H9 (cell line): Measurements from ENCODE around the gene OR52L1. TPM values are rescaled to one million over a fixed set of nuclear protein-coding genes. Genes with fewer than 3 reads are reported as not detected.

Source experiments
- DNase-seq: peaks from one replicate; pipeline ENCODE4 v3.0.0-alpha.2; 2017
- H2AFZ ChIP-seq: one replicate; pipeline ENCODE4 v1.6.1; 2013; ENCODE audit warnings: mild to moderate bottlenecking, low read length, control low read depth, moderate library complexity
- H2AK5ac ChIP-seq: 2 replicates; pipeline ENCODE4 v1.6.1; 2013; ENCODE audit warnings: low read length, control low read depth, mixed read lengths; ENCODE audit not compliant: insufficient read length
- H2BK120ac ChIP-seq: one replicate; pipeline ENCODE4 v1.6.1; 2013; ENCODE audit warnings: low read depth, mild to moderate bottlenecking, low read length, control low read depth, inconsistent platforms; ENCODE audit not compliant: poor library complexity, severe bottlenecking
- H2BK12ac ChIP-seq: 2 replicates; pipeline ENCODE4 v1.6.1; 2013; ENCODE audit warnings: low read length, control low read depth, mixed read lengths, low read depth; ENCODE audit not compliant: insufficient read length
- H2BK15ac ChIP-seq: 2 replicates; pipeline ENCODE4 v1.6.1; 2013; ENCODE audit warnings: low read depth, low read length, control low read depth
- H2BK20ac ChIP-seq: one replicate; pipeline ENCODE4 v1.6.1; 2013; ENCODE audit warnings: low read depth, mild to moderate bottlenecking, low read length, control low read depth, inconsistent platforms; ENCODE audit not compliant: poor library complexity, severe bottlenecking
- H2BK5ac ChIP-seq: 2 replicates; pipeline ENCODE4 v1.6.1; 2013; ENCODE audit warnings: low read length, control low read depth, mixed read lengths; ENCODE audit not compliant: insufficient read length
- H3K14ac ChIP-seq: 2 replicates; pipeline ENCODE4 v1.6.1; 2013; ENCODE audit warnings: low read length, control low read depth; ENCODE audit not compliant: insufficient read depth
- H3K18ac ChIP-seq: 2 replicates; pipeline ENCODE4 v1.6.1; 2013; ENCODE audit warnings: low read depth, mild to moderate bottlenecking, mixed read lengths, low read length, control low read depth; ENCODE audit not compliant: insufficient read length
- H3K23ac ChIP-seq: 2 replicates; pipeline ENCODE4 v1.6.1; 2013; ENCODE audit warnings: low read length, control low read depth, mixed read lengths, low read depth; ENCODE audit not compliant: insufficient read length
- H3K23me2 ChIP-seq: 2 replicates; pipeline ENCODE4 v1.6.1; 2013; ENCODE audit warnings: low read depth, mild to moderate bottlenecking, mixed read lengths, low read length, control low read depth; ENCODE audit not compliant: insufficient read length, poor library complexity, severe bottlenecking
- H3K27ac ChIP-seq: 2 replicates; pipeline ENCODE4 v1.5.1; 2013; ENCODE audit warnings: low read length, control low read depth, mixed read lengths, low read depth; ENCODE audit not compliant: insufficient read length
- H3K27me3 ChIP-seq: 2 replicates; pipeline ENCODE4 v1.6.1; 2013; ENCODE audit warnings: low read length, control low read depth, inconsistent platforms; ENCODE audit not compliant: insufficient read depth
- H3K4ac ChIP-seq: 2 replicates; pipeline ENCODE4 v1.6.1; 2013; ENCODE audit warnings: low read depth, mild to moderate bottlenecking, control low read depth, inconsistent platforms, low read length, moderate library complexity
- H3K4me1 ChIP-seq: 2 replicates; pipeline ENCODE4 v1.6.1; 2013; ENCODE audit warnings: low read length, control low read depth, inconsistent platforms; ENCODE audit not compliant: insufficient read depth
- H3K4me2 ChIP-seq: 2 replicates; pipeline ENCODE4 v1.6.1; 2013; ENCODE audit warnings: low read length, control low read depth, mixed read lengths; ENCODE audit not compliant: insufficient read length, insufficient read depth
- H3K56ac ChIP-seq: 2 replicates; pipeline ENCODE4 v1.6.1; 2013; ENCODE audit warnings: low read depth, mild to moderate bottlenecking, mixed read lengths, low read length, control low read depth; ENCODE audit not compliant: insufficient read length
- H3K79me1 ChIP-seq: 2 replicates; pipeline ENCODE4 v1.6.1; 2013; ENCODE audit warnings: low read depth, mild to moderate bottlenecking, moderate library complexity, low read length, control low read depth, inconsistent platforms; ENCODE audit not compliant: insufficient read depth, poor library complexity, severe bottlenecking
- H3K79me2 ChIP-seq: 2 replicates; pipeline ENCODE4 v1.6.1; 2013; ENCODE audit warnings: low read length, control low read depth, inconsistent platforms; ENCODE audit not compliant: insufficient read depth
- H3K9ac ChIP-seq: 2 replicates; pipeline ENCODE4 v1.6.1; 2013; ENCODE audit warnings: low read length, control low read depth, mixed read lengths; ENCODE audit not compliant: insufficient read length; ENCODE audit errors: extremely low read depth
- H3K9me3 ChIP-seq: one replicate; pipeline ENCODE4 v1.6.1; 2013; ENCODE audit warnings: low read depth, low read length, inconsistent platforms; ENCODE audit not compliant: control insufficient read depth
- H3T11ph ChIP-seq: one replicate; pipeline ENCODE4 v1.6.1; 2013; ENCODE audit warnings: mild to moderate bottlenecking, low read length, control low read depth, inconsistent platforms
- H4K20me1 ChIP-seq: one replicate; pipeline ENCODE4 v1.6.1; 2013; ENCODE audit not compliant: control insufficient read depth, insufficient read length, insufficient read depth
- H4K5ac ChIP-seq: 2 replicates; pipeline ENCODE4 v1.6.1; 2013; ENCODE audit warnings: low read depth, mild to moderate bottlenecking, mixed read lengths, low read length, control low read depth; ENCODE audit not compliant: insufficient read length
- H4K8ac ChIP-seq: replicated peaks from 2 replicates; pipeline ENCODE4 v1.6.1; 2013; ENCODE audit warnings: low read length, control low read depth, mixed read lengths, low read depth; ENCODE audit not compliant: insufficient read length
- H4K91ac ChIP-seq: 2 replicates; pipeline ENCODE4 v1.6.1; 2013; ENCODE audit warnings: low read depth, mild to moderate bottlenecking, moderate library complexity, mixed read lengths, low read length, control low read depth; ENCODE audit not compliant: insufficient read length
- H3K27ac Mint-ChIP-seq, 3 experiments: 2 replicates in 2 of 3; 3 replicates in 1 of 3; pipeline ENCODE4 v1.8.0; 2020 to 2021; ENCODE audit warnings: mixed read lengths in 3 of 3, mild to moderate bottlenecking in 1 of 3, moderate library complexity in 1 of 3
- H3K27me3 Mint-ChIP-seq: 2 replicates; pipeline ENCODE4 v1.8.0; 2021; ENCODE audit warnings: low read depth, mild to moderate bottlenecking, moderate library complexity, mixed read lengths
- H3K36me3 Mint-ChIP-seq, 3 experiments: 2 replicates in 2 of 3; 3 replicates in 1 of 3; pipeline ENCODE4 v1.8.0; 2020 to 2021; ENCODE audit warnings: low read depth in 3 of 3, mixed read lengths in 3 of 3; ENCODE audit not compliant: insufficient read depth in 1 of 3
- H3K4me1 Mint-ChIP-seq, 2 experiments: 2 replicates each; pipeline ENCODE4 v1.8.0; 2020; ENCODE audit warnings: mixed read lengths in 2 of 2
- H3K4me3 Mint-ChIP-seq, 2 experiments: 2 replicates in 1 of 2; 3 replicates in 1 of 2; pipeline ENCODE4 v1.8.0; 2020 to 2021; ENCODE audit warnings: mild to moderate bottlenecking in 2 of 2, mixed read lengths in 2 of 2, moderate library complexity in 1 of 2
- H3K9me3 Mint-ChIP-seq, 2 experiments: 2 replicates in 1 of 2; 3 replicates in 1 of 2; pipeline ENCODE4 v1.8.0; 2020; ENCODE audit warnings: mild to moderate bottlenecking in 2 of 2, mixed read lengths in 2 of 2, moderate library complexity in 1 of 2
- WGBS: extraction: QIAGEN DNeasy Blood & Tissue Kit; methylation state at CpG from one replicate; pipeline ENCODE4 v1.1.7; 2013; ENCODE audit warnings: missing lambda C conversion rate, low lambda C conversion rate, mixed read lengths; ENCODE audit not compliant: insufficient read length; ENCODE audit errors: extremely low coverage; 5-methylcytosine and 5-hydroxymethylcytosine counted together
- total RNA-seq: library from RNA; stranded (reverse); gene quantifications from 2 replicates; pipeline ENCODE4 v1.2.1, GENCODE V29; 2021
- TF ChIP-seq, protein P1 (sequence below): fragments of 200-600 bp; sonication (generic); conservative IDR thresholded peaks from 3 replicates; pipeline ENCODE4 v1.8.0; 2021; ENCODE audit warnings: antibody characterized with exemption, mild to moderate bottlenecking

OR52L1 gene
- total RNA-seq, 1 experiment from 2014 or later, result not detected

DNA sequence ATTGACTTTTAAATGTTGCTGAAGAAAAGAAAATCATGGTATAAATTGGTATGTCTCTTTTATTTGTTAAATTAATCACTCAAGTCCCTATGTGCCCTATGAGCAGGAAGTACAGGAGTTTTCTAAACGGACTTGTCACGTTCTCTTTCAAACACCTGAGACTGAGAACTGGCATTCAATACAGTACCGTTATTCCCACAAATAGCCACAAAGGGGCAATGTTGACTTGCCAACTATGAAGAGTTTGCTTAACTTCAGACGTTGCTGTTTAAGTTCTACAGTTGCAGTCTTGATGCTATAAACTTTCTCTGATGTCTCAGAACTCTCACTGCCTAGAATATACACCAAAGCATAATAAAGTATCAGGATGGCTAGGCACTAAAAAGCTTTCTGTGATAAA is 36.2 kb upstream of the OR52L1 start:
- no peak overlapping the region for H3K4ac ChIP-seq

More for the DNA sequence above, 36.2 kb upstream of the OR52L1 start:
- Mint-ChIP-seq H3K27ac (no peak overlapping the region), H3K4me3 (no peak overlapping the region), H3K36me3 (no peaks in the 10 kb centered on the region), H3K9me3 (no peaks in the 10 kb centered on the region; a peak in 1 of 5 replicates), H3K27me3 (peaks cover 15% of the 10 kb centered on the region), H3K4me1 (peaks cover 0 to 3% of the 10 kb centered on the region in 2 experiments; a peak in 1 of 4 replicates)
- Histone ChIP-seq H3K79me1 (no peaks in the 10 kb centered on the region), H2BK5ac (no peak overlapping the region), H3K4me1 (no peaks in the 10 kb centered on the region), H4K20me1 (no peaks in the 10 kb centered on the region), H3K27ac (no peak overlapping the region), H2BK15ac (no peak overlapping the region), H3K9me3 (no peaks in the 10 kb centered on the region), H2BK20ac (no peak overlapping the region), H4K8ac (no peak overlapping the region), H2AFZ (no peak overlapping the region), H3K23me2 (no peaks in the 10 kb centered on the region), H3K9ac (no peak overlapping the region), H3T11ph (no peak overlapping the region), H3K23ac (no peak overlapping the region), H3K27me3 (no peaks in the 10 kb centered on the region; the same call in 1 of the 2 replicates), H2BK12ac (no peak overlapping the region), H4K91ac (no peak overlapping the region), H2BK120ac (no peak overlapping the region), H4K5ac (no peak overlapping the region), H3K4me2 (no peak overlapping the region), H3K79me2 (no peaks in the 10 kb centered on the region), H2AK5ac (no peak overlapping the region), H3K56ac (no peak overlapping the region), H3K14ac (no peak overlapping the region), H3K18ac (no peak overlapping the region)
- TF ChIP-seq, protein P1, sequence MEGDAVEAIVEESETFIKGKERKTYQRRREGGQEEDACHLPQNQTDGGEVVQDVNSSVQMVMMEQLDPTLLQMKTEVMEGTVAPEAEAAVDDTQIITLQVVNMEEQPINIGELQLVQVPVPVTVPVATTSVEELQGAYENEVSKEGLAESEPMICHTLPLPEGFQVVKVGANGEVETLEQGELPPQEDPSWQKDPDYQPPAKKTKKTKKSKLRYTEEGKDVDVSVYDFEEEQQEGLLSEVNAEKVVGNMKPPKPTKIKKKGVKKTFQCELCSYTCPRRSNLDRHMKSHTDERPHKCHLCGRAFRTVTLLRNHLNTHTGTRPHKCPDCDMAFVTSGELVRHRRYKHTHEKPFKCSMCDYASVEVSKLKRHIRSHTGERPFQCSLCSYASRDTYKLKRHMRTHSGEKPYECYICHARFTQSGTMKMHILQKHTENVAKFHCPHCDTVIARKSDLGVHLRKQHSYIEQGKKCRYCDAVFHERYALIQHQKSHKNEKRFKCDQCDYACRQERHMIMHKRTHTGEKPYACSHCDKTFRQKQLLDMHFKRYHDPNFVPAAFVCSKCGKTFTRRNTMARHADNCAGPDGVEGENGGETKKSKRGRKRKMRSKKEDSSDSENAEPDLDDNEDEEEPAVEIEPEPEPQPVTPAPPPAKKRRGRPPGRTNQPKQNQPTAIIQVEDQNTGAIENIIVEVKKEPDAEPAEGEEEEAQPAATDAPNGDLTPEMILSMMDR, result peak; percentile 84
- WGBS, result no CpG with 5 or more reads among the region's 4 CpGs
- no peak for DNase-seq
